Measurements from ENCODE around the gene TPRG1.

DNA sequence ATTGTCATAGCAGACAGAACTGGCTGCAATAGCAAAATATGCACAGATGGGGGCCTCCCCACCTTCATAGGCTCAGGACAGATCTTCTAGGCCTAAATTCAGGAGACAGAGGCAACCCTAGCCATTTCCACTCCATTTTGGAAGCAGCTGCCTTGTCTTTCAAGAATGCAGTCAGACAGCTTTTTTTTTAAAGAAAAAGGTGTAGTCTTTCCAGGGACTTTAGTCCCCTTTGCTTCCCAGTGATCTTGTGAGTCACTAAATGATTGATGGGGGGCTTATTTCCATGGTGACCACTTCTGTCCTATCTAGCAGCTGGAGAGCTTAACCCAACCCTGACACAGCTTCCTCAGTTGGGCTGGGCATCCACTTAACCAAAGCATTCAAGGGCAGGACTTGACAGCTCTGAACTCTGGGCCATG is 165.9 kb downstream of the TPRG1 start:
- TF ChIP-seq, protein P1, sequence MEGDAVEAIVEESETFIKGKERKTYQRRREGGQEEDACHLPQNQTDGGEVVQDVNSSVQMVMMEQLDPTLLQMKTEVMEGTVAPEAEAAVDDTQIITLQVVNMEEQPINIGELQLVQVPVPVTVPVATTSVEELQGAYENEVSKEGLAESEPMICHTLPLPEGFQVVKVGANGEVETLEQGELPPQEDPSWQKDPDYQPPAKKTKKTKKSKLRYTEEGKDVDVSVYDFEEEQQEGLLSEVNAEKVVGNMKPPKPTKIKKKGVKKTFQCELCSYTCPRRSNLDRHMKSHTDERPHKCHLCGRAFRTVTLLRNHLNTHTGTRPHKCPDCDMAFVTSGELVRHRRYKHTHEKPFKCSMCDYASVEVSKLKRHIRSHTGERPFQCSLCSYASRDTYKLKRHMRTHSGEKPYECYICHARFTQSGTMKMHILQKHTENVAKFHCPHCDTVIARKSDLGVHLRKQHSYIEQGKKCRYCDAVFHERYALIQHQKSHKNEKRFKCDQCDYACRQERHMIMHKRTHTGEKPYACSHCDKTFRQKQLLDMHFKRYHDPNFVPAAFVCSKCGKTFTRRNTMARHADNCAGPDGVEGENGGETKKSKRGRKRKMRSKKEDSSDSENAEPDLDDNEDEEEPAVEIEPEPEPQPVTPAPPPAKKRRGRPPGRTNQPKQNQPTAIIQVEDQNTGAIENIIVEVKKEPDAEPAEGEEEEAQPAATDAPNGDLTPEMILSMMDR (conservative IDR thresholded peaks at IDR 0.05; ENCODE audit: low read depth, low read length) = no peak
- TF ChIP-seq POLR2A (IDR thresholded peaks at IDR 0.05; ENCODE audit: low read depth, low read length) = no peak
- TF ChIP-seq MAFK (IDR thresholded peaks at IDR 0.05; ENCODE audit: low read depth, low read length) = no peak
- no peak for TF ChIP-seq RAD21 (IDR thresholded peaks at IDR 0.05; ENCODE audit: low read length)
- no peak for TF ChIP-seq RFX5 (IDR thresholded peaks at IDR 0.05; ENCODE audit: low read depth, low read length)
- no peak for TF ChIP-seq CHD1 (IDR thresholded peaks at IDR 0.05; ENCODE audit: low read depth, low read length)
- no peak for TF ChIP-seq BHLHE40 (IDR thresholded peaks at IDR 0.05; ENCODE audit: low read depth, low read length)
- TF ChIP-seq RCOR1 (IDR thresholded peaks at IDR 0.05; ENCODE audit: insufficient replicate concordance, low read length) = no peak
- no peak for TF ChIP-seq NFE2L2 (IDR thresholded peaks at IDR 0.05; ENCODE audit: low read depth, low read length)
- no peak for TF ChIP-seq CEBPB (IDR thresholded peaks at IDR 0.05; ENCODE audit: low read depth, low read length)
- no peak for TF ChIP-seq SMC3 (IDR thresholded peaks at IDR 0.05; ENCODE audit: low read depth, low read length)
- no peak for TF ChIP-seq FOS (IDR thresholded peaks at IDR 0.05; ENCODE audit: low read depth, low read length)
- TF ChIP-seq, protein P2, sequence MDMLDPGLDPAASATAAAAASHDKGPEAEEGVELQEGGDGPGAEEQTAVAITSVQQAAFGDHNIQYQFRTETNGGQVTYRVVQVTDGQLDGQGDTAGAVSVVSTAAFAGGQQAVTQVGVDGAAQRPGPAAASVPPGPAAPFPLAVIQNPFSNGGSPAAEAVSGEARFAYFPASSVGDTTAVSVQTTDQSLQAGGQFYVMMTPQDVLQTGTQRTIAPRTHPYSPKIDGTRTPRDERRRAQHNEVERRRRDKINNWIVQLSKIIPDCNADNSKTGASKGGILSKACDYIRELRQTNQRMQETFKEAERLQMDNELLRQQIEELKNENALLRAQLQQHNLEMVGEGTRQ (IDR thresholded peaks at IDR 0.05; ENCODE audit: low read depth, low read length) = no peak
